GM10248 (cell line): Measurements from ENCODE around the gene HOXA6.

Source experiments
- CTCF ChIA-PET: fragments of 300-600 bp; sonication (Branson Sonifier 250); formaldehyde crosslinking; extraction: SDS; loops from one replicate; lab custom pipeline; 2021; ENCODE audit warnings: antibody characterized with exemption; lab: Yijun Ruan, JAX
- POLR2A ChIA-PET: fragments of 350-650 bp; sonication (Branson Sonifier 250); formaldehyde crosslinking; extraction: SDS; loops from one replicate; lab custom pipeline; 2020; ENCODE audit warnings: antibody characterized with exemption; lab: Yijun Ruan, JAX
- DNase-seq: peaks from one replicate; pipeline ENCODE4 v3.0.0; 2012; ENCODE audit errors: extremely low spot score
- CTCF ChIP-seq: IDR thresholded peaks from 2 replicates; pipeline ENCODE4 v1.5.1; 2012; ENCODE audit warnings: mild to moderate bottlenecking, low read depth; ENCODE audit errors: extremely low read depth, missing control alignments, control extremely low read depth

Gene HOXA6

GRCh38 chr7:27161721-27162560 lies 14.4 kb upstream of the HOXA6 start:
- ChIA-PET POLR2A (no interaction called here), CTCF (interaction anchor here (0.8 to 3.8 kb wide), 29 partner anchors 11 to 1310 kb away, joined by 3 to 59 read pairs (median 4); partner anchors contain the start of gene HOXA3)
- DNase-seq, result no peak
- TF ChIP-seq CTCF, result no peak

- ChIA-PET CTCF (interaction anchor here (0.6 to 3.8 kb wide), 47 partner anchors 10 to 1309 kb away, joined by 3 to 59 read pairs (median 4); partner anchors contain the start of genes EVX1, HOXA3 and HOXA5), POLR2A (no interaction called here)
- no peak for TF ChIP-seq CTCF
- DNase-seq, result no peak
Observed at GRCh38 chr7:27161214-27161720, 13.7 kb upstream of the HOXA6 start.

- peak; percentile 87 for DNase-seq
- peak; percentile 97 for TF ChIP-seq CTCF
- POLR2A ChIA-PET, result no interaction called here
- CTCF ChIA-PET, result interaction anchor here (0.6 to 3.8 kb wide), 48 partner anchors 10 to 1309 kb away, joined by 3 to 59 read pairs (median 4); partner anchors contain the start of genes EVX1, HOXA3 and HOXA5
Observed at GRCh38 chr7:27160546-27161213, 13.1 kb upstream of the HOXA6 start.

- ChIA-PET CTCF (interaction anchor here (0.6 to 3.8 kb wide), 33 partner anchors 8 to 1298 kb away, joined by 3 to 59 read pairs (median 6); partner anchors contain the start of gene HOXA3), POLR2A (no interaction called here)
- no peak for TF ChIP-seq CTCF
- no peak for DNase-seq
Observed at GRCh38 chr7:27160145-27160545, 12.6 kb upstream of the HOXA6 start.

GRCh38 chr7:27159266-27160144 lies 11.9 kb upstream of the HOXA6 start:
- ChIA-PET POLR2A (no interaction called here), CTCF (interaction anchor here (0.9 to 1.7 kb wide), 16 partner anchors 9 to 1267 kb away, joined by 3 to 16 read pairs (median 4); partner anchors contain the start of gene HOXA11)
- no peak for DNase-seq
- no peak for TF ChIP-seq CTCF
